Neural crest cell (in vitro differentiated cells): Measurements from ENCODE around the gene TOX3. TPM values are rescaled to one million over a fixed set of nuclear protein-coding genes. Genes with fewer than 3 reads are reported as not detected.

Experiments used
- DNase-seq: peaks from one replicate; pipeline ENCODE4 v3.0.0; 2021; ENCODE audit warnings: low read depth, mixed read lengths, low spot score
- H3K27ac Mint-ChIP-seq: one replicate; pipeline ENCODE4 v1.8.0; 2021; ENCODE audit warnings: mild to moderate bottlenecking, mixed read lengths; ENCODE audit not compliant: unreplicated experiment
- H3K27me3 Mint-ChIP-seq: 2 replicates; pipeline ENCODE4 v1.8.0; 2021; ENCODE audit warnings: low read depth, mild to moderate bottlenecking, mixed read lengths
- H3K36me3 Mint-ChIP-seq: 2 replicates; pipeline ENCODE4 v1.8.0; 2021; ENCODE audit warnings: low read depth, mild to moderate bottlenecking, mixed read lengths
- H3K4me1 Mint-ChIP-seq: 2 replicates; pipeline ENCODE4 v1.8.0; 2021; ENCODE audit warnings: mixed read lengths
- H3K4me3 Mint-ChIP-seq: one replicate; pipeline ENCODE4 v1.8.0; 2021; ENCODE audit warnings: mild to moderate bottlenecking, mixed read lengths
- H3K9me3 Mint-ChIP-seq: 2 replicates; pipeline ENCODE4 v1.8.0; 2021; ENCODE audit warnings: mixed read lengths
- CTCF ChIP-seq: fragments of 200-600 bp; sonication (generic); conservative IDR thresholded peaks from 2 replicates; pipeline ENCODE4 v1.5.0; 2021; ENCODE audit warnings: antibody characterized with exemption, mild to moderate bottlenecking
- total RNA-seq: library from RNA; stranded (reverse); gene quantifications from 2 replicates; pipeline ENCODE4 v1.2.1, GENCODE V29; 2021

The TOX3 gene
- total RNA-seq, 1 donor from 2014 or later, result 37.5 TPM

- Mint-ChIP-seq H3K4me3 (no peak overlapping the region), H3K27me3 (no peaks in the 10 kb centered on the region), H3K4me1 (no peaks in the 10 kb centered on the region), H3K27ac (no peak overlapping the region), H3K9me3 (peaks cover 4% of the 10 kb centered on the region), H3K36me3 (no peaks in the 10 kb centered on the region)
- DNase-seq, result no peak
- no peak for TF ChIP-seq CTCF
Observed at GRCh38 chr16:52568983-52569690, 22.2 kb upstream of the TOX3 start.

GRCh38 chr16:52568495-52568894 lies 21.6 kb upstream of the TOX3 start:
- Mint-ChIP-seq H3K27ac (no peak overlapping the region), H3K36me3 (no peaks in the 10 kb centered on the region)
- DNase-seq, result no peak

GRCh38 chr16:52567193-52567592 lies 20.2 kb upstream of the TOX3 start:
- DNase-seq, result no peak
- Mint-ChIP-seq H3K27ac (no peak overlapping the region), H3K4me3 (no peak overlapping the region), H3K4me1 (no peaks in the 10 kb centered on the region), H3K27me3 (no peaks in the 10 kb centered on the region), H3K36me3 (no peaks in the 10 kb centered on the region), H3K9me3 (peaks cover 6% of the 10 kb centered on the region)
- no peak for TF ChIP-seq CTCF

More at GRCh38 chr16:52568495-52568894, 21.6 kb upstream of the TOX3 start:
- no peak for TF ChIP-seq CTCF
- H3K27me3 Mint-ChIP-seq, result no peaks in the 10 kb centered on the region
- peaks cover 6% of the 10 kb centered on the region for H3K9me3 Mint-ChIP-seq
- H3K4me1 Mint-ChIP-seq, result no peaks in the 10 kb centered on the region
- H3K4me3 Mint-ChIP-seq, result no peak overlapping the region

- Mint-ChIP-seq H3K27me3 (no peaks in the 10 kb centered on the region), H3K4me1 (no peaks in the 10 kb centered on the region), H3K27ac (no peak overlapping the region)
Observed at GRCh38 chr16:52563767-52564611, 17.0 kb upstream of the TOX3 start.

GRCh38 chr16:52562770-52563169 lies 15.8 kb upstream of the TOX3 start:
- Mint-ChIP-seq H3K4me1 (no peaks in the 10 kb centered on the region), H3K4me3 (no peak overlapping the region), H3K9me3 (peaks cover 4% of the 10 kb centered on the region), H3K27ac (no peak overlapping the region), H3K36me3 (no peaks in the 10 kb centered on the region), H3K27me3 (no peaks in the 10 kb centered on the region)
- TF ChIP-seq CTCF, result no peak
- DNase-seq, result no peak

More at GRCh38 chr16:52563767-52564611, 17.0 kb upstream of the TOX3 start:
- TF ChIP-seq CTCF, result no peak
- no peak for DNase-seq
- peaks cover 4% of the 10 kb centered on the region for H3K9me3 Mint-ChIP-seq
- no peak overlapping the region for H3K4me3 Mint-ChIP-seq
- no peaks in the 10 kb centered on the region for H3K36me3 Mint-ChIP-seq
